Mammary epithelial cell (primary cell): ENCODE results near the gene BHLHA9.

ENCODE experiments used
- EZH2 ChIP-seq: IDR thresholded peaks from 2 replicates; pipeline ENCODE4 v1.6.1; 2012; ENCODE audit warnings: low read length, inconsistent platforms, borderline replicate concordance
- TF ChIP-seq, protein P1 (sequence below), 2 donors: IDR thresholded peaks in 1 of 2; conservative IDR thresholded peaks in 1 of 2; 2 replicates each; pipeline ENCODE4 v1.5.1; 2011 to 2012; ENCODE audit warnings: inconsistent platforms in 2 of 2, low read length in 2 of 2, mild to moderate bottlenecking in 2 of 2, control low read depth in 1 of 2, low read depth in 1 of 2; ENCODE audit not compliant: insufficient read depth in 1 of 2; ENCODE audit errors: extremely low read depth in 1 of 2

DNA sequence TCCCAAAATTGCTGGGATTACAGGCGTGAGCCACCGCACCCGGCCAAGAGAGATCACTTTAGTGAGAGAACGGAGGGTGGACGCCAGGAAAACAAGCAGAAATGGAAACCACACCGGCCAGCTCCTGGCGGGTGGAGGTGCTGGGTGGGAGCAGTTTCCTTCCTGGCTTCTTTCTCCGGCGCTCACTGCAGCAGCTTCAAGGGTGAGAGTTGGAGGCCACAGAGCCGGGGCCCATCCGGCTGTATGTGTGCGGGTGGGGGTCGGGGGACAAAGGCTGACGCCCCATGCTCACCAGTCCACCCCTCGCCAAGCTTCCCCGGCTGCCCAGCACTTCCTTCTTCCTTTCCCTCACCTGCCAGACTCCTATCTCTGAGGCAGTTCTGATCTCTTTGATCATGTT is 13.5 kb upstream of the BHLHA9 start:
- TF ChIP-seq, protein P1, sequence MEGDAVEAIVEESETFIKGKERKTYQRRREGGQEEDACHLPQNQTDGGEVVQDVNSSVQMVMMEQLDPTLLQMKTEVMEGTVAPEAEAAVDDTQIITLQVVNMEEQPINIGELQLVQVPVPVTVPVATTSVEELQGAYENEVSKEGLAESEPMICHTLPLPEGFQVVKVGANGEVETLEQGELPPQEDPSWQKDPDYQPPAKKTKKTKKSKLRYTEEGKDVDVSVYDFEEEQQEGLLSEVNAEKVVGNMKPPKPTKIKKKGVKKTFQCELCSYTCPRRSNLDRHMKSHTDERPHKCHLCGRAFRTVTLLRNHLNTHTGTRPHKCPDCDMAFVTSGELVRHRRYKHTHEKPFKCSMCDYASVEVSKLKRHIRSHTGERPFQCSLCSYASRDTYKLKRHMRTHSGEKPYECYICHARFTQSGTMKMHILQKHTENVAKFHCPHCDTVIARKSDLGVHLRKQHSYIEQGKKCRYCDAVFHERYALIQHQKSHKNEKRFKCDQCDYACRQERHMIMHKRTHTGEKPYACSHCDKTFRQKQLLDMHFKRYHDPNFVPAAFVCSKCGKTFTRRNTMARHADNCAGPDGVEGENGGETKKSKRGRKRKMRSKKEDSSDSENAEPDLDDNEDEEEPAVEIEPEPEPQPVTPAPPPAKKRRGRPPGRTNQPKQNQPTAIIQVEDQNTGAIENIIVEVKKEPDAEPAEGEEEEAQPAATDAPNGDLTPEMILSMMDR (conservative IDR thresholded peaks at IDR 0.05 in 1 of 2, IDR thresholded peaks at IDR 0.05 in 1 of 2; ENCODE audit: extremely low read depth in 1 of 2, insufficient read depth in 1 of 2, low read depth in 1 of 2, low read length in 2 of 2), result no peak
- TF ChIP-seq EZH2, result no peak
